NCI-H2171 (cell line): ENCODE results near the gene HBM.
"Not testable (repeated sequence)": the region's sequence is repeated elsewhere in the genome, so short reads cannot be mapped to it uniquely, and the experiment has no call there.

Experiments
- DNase-seq: peaks from one replicate; lab custom pipeline; 2025; lab: John Stamatoyannopoulos, UW

HBM gene

GRCh38 chr16:165539-166374, at the start of gene HBM:
HBM (plus strand) TSS chr16:165978; CDS start chr16:165998, 20 bp downstream.
- peak; percentile 67 for DNase-seq

DNA sequence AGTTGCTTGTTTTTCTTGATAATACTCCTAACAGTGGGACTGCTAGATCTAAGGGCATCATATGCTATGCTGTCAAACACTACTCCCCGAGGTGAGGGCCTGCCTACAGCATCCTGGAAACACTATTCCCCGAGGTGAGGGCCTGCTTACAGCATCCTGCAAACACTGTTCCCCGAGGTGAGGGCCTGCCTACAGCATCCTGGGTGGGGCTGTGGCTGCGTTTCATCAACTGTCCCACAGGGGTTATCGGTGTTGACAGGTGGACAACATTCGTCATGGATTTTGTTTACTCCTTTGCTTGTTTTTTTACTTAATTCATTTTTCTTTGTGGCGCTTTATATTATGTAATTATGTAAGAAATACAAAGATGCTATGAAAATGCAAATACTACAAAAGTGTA, 49.8 kb upstream of the HBM start:
- no peak for DNase-seq

GRCh38 chr16:117379-118365, 48.1 kb upstream of the HBM start:
- DNase-seq = peak; percentile 78

DNA sequence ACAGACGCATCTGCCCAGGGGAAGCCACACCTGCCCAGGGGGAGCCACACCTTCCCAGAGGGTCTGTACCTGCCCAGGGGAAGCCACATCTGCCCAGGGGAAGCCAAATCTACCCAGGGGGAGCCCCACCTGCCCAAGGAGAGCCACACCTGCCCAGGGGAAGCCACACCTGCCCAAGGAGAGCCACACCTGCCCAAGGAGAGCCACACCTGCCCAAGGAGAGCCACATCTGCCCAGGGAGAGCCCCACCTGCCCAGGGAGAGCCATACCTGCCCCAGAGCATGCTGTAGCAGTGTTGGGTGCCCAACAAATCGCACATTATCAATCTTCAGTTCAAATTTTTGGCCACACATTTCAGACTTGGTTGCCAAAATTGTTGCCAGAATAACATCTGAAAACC, 46.9 kb upstream of the HBM start:
- DNase-seq = no peak

DNA sequence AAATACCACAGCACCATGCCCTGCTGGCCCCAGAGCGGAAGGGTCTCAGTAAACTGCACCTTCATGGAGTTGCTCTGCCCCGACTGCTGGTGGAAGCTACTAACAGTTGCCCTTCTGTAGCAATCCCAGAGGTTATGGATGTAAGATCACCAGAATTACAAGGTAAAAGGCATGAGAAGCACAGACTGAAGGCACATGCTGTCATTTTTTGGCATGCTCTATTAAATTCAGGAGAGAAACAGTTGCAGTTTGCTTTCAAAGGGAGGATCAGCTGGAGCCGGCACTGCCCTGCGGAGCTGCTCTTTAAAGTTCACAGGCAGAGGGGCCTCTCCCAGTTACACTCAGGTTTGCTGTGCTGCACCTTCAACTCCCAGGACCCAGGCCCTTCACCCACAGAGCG, 46.5 kb upstream of the HBM start:
- no peak for DNase-seq

DNA sequence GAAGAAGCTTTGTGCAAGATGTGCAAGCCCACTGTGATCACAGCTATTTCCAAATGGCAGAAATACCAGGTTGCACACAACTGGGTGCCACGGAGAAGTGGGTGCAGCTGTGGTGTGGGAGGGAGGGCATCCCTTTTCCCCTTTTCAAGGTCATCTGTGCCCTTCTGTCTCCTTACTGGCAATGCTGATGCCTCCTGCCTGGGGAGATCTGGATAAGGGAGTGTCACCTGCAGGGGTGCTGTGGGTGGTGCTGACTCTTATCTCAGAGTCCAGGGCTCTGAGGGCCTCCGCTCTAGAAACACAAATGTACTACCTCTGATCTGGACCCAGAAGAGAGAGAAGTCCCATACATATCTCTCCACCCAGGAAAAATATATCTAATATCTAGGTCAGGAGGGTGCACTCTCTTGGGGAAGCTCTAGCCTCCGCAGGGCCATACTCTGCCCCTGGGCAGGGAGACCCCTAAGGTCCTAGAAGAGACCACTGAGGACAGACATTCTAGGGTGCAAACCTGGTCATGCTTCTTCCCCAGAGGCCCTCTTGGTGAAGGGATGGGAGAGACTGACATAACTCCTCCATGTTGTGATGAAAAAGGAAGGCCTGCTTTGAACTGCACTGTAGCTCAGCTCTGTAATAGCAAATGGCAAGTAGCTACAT, 45.8 kb upstream of the HBM start:
- no peak for DNase-seq

- no peak for DNase-seq
Observed at GRCh38 chr16:120756-121155, 45.0 kb upstream of the HBM start.

DNA sequence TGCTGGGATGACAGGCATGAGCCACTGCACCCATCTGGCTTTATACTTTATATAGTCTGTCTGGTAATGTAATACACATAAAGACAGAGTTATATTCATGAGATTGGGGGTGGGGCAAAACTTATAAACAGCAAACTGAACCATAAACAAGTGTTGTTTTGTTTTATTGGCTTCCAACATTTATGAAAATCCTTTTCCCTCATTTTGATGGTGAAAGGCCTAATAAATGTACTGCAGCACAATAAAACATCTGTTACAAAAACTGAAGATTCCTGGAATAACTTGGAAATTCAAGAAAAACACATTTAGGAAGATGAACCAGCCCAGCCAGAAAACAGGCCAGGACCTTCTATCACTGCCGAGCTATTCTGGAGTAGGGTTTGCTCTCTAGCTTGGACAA, 43.4 kb upstream of the HBM start:
- DNase-seq = no peak

DNA sequence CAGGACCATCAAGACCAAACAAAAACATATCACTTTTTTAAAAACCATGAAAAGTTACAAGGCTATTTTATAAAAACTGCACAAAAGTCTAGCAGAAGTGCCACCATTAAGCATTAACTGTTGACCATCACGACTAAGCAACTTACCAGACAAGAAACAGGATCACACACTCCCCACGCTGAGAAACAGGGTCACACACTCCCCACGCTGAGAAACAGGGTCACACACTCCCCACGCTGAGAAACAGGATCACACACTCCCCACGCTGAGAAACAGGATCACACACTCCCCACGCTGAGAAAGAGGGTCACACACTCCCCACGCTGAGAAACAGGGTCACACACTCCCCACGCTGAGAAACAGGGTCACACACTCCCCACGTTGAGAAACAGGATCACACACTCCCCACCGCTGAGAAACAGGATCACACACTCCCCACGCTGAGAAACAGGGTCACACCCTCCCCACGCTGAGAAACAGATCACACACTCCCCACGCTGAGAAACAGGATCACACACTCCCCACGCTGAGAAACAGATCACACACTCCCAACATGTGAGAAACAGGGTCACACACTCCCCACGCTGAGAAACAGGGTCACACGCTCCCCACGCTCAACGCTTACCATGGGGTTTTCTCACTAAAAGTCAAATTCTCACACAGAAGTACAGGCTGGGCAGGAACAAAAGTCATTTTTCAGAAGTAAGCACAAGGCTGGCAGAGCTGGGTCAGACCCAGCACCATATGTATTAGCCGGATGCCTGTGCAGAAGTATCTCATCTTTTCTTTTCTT, 42.0 kb upstream of the HBM start:
- not testable (repeated sequence) for DNase-seq

DNA sequence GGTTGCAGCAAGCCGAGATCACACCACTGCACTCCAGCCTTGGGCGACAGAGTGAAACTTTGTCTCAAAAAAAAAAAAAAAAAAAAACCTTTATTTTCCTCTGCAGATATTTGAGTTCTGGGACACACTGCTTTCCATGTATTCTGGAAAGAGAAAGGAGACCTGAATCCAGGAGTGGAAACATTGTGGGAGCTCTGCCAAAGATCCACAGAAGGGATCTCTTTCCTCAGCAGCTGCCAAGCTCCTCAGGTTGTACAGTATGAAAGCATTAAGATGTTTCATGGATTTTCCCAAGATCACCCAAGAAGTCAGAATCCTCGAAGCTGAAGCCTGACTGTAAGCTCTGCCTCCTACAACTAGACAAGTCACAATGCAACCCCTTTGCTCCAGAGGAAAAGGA, 40.8 kb upstream of the HBM start:
- no peak for DNase-seq

- DNase-seq = no peak
Observed at GRCh38 chr16:129075-129474, 36.7 kb upstream of the HBM start.

DNA sequence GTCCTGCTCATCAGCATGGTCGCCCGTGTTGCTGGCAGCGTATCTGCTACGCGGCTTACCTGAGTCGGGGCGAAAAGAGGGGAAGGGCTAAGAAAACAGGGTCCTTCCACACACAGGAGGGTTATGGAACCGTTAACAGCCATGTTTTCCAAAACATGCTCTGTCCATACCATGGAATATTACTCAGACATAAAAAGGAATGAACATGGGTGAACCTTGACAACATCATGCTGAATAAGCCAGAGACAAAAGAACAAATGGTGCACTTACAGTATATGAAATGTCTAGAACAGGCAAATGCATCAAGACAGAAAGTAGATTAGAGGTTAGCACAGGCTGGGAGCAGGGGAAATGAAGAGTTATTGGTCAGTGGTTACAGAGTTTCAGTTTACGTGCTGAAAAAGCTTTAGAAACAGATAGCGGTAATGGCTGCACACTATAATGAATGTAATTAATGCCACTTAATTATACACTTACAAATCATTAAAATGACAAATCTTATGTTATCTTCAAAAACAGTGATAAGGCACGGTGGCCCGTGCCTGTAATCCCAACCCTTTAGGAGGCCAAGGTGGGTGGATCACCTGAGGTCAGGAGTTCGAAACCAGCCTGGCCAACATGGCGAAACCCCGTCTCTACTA, 35.1 kb upstream of the HBM start:
- no peak for DNase-seq

- no peak for DNase-seq
Observed at GRCh38 chr16:132120-132519, 33.7 kb upstream of the HBM start.

DNA sequence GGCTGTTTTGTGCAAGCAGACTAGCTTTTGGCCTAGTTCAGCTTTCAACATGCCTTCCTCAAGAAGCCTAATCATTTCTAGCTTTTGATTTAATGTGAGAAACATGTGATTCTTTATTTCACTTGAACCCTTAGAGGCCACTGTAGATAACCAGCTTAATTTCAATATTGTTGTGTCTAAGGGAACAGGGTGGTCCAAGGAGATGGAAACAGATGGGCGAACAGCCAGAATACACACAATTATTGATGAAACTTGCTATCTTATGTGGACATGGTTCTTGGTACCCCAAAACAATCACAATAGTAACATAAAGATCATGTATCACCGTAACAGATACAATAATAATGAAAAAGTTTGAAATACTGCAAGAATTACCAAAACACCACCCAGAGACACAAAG, 32.1 kb upstream of the HBM start:
- no peak for DNase-seq

GRCh38 chr16:138049-138417, 27.7 kb upstream of the HBM start:
- DNase-seq = peak; percentile 10

DNA sequence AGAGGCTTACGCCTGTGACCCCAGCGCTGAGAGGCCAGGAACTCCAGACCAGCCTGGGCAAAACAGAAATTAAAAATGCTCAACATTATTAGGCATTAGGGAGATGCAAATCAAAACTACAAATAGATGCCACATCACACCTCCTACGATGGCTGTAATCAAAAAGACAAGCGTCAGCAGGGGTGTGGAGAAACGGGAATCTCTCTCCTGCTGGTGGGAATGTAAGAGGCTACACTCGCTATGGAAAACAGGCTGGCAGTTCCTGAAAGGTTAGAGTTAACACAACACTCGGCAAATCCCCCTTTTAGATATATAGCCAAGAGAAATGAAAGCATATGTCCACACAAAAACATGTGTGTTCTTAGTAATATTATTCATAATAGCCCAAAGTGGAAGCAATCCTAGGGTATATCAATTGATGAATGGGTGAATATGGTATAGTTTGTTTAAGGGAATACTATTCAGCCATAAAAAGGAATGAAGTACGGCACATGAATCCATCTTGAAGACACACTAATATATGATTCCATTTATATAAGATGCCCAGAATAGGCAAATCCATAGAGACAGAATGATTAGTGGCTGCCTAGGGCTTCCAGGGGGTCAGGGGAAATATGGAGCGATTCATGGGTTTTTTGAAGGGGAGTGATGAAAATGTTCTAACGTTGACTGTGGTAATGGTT, 25.5 kb upstream of the HBM start:
- DNase-seq = no peak

GRCh38 chr16:142405-142967, 23.3 kb upstream of the HBM start:
- no peak for DNase-seq

GRCh38 chr16:143047-143446, 22.7 kb upstream of the HBM start:
- DNase-seq = no peak

DNA sequence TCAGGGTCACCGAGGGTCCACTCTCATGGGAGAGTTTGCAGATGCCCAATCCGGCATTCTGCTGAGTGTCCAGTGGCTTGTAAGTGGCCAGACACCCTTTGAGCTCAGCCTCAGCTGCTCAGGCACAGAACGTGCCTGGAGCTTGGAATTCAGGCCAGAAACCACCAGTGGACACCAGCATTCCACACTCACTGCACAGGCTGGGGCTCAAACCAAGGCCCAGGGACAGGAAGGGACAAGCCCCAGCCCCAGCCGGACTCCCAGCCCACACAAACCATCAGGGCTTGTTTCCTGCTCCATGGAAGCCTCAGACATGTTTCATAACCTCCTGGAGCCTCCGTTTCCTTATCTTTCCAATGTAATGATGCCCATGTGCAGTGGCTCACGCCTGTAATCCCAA, 22.3 kb upstream of the HBM start:
- DNase-seq = no peak

GRCh38 chr16:144797-145252, 21.0 kb upstream of the HBM start:
- DNase-seq = no peak
